Kidney glomerular epithelial cell (primary cell): ENCODE measurements around the gene CGB2.

Experiments used
- DNase-seq: peaks from one replicate; lab custom pipeline; 2025; lab: John Stamatoyannopoulos, UW

Gene CGB2

GRCh38 chr19:49067554-49067953 is 35.9 kb downstream of the CGB2 start:
- DNase-seq = no peak

GRCh38 chr19:49069026-49069425 is 37.3 kb downstream of the CGB2 start:
- no peak for DNase-seq

- no peak for DNase-seq
Observed at GRCh38 chr19:49070416-49070815, 38.7 kb downstream of the CGB2 start.

GRCh38 chr19:49071860-49072547 is 40.3 kb downstream of the CGB2 start:
- DNase-seq = no peak

GRCh38 chr19:49073514-49074378 is 42.1 kb downstream of the CGB2 start:
- no peak for DNase-seq

- DNase-seq = peak; percentile 65
Observed at GRCh38 chr19:49074869-49075268, 43.2 kb downstream of the CGB2 start.

GRCh38 chr19:49080392-49080791 is 48.7 kb downstream of the CGB2 start:
- no peak for DNase-seq

- DNase-seq = no peak
Observed at GRCh38 chr19:49081273-49081672, 49.6 kb downstream of the CGB2 start.
